IPS-20b (cell line): ENCODE measurements around the gene HDGF.
A peak's percentile ranks its signal among the peaks of the same experiment; 100 is the strongest.

Experiments used
- H3K27ac ChIP-seq: one replicate; pipeline ENCODE4 v1.5.1; 2013; ENCODE audit warnings: low read length
- H3K27me3 ChIP-seq: 2 replicates; pipeline ENCODE4 v1.6.1; 2013; ENCODE audit warnings: mild to moderate bottlenecking, low read length, inconsistent platforms; ENCODE audit not compliant: insufficient read depth
- H3K36me3 ChIP-seq: 2 replicates; pipeline ENCODE4 v1.6.1; 2013; ENCODE audit warnings: low read depth, mild to moderate bottlenecking, inconsistent platforms, low read length, moderate library complexity; ENCODE audit not compliant: insufficient read depth
- H3K4me1 ChIP-seq: 2 replicates; pipeline ENCODE4 v1.6.1; 2013; ENCODE audit warnings: mild to moderate bottlenecking, control low read depth, inconsistent platforms, low read length, moderate library complexity; ENCODE audit not compliant: insufficient read depth
- H3K4me3 ChIP-seq: 2 replicates; pipeline ENCODE4 v1.5.1; 2013; ENCODE audit warnings: mild to moderate bottlenecking, low read length, inconsistent platforms
- H3K9ac ChIP-seq: 2 replicates; pipeline ENCODE4 v1.6.1; 2013; ENCODE audit warnings: low read depth, mild to moderate bottlenecking, inconsistent platforms, low read length, moderate library complexity
- H3K9me3 ChIP-seq: 2 replicates; pipeline ENCODE4 v1.6.1; 2013; ENCODE audit warnings: mild to moderate bottlenecking, low read depth, low read length, inconsistent platforms; ENCODE audit not compliant: insufficient read depth

The HDGF gene

GRCh38 chr1:156727926-156728598 is 23.4 kb downstream of the HDGF start, which contains the start of gene METTL25B:
Gene METTL25B (plus strand): TSS chr1:156728469. CDS start chr1:156729105, 636 bp downstream.
- Histone ChIP-seq H3K27me3 (no peaks in the 10 kb centered on the region), H3K4me3 (peak within 1 kb of the TSS; percentile 99), H3K9ac (peak within 1 kb of the TSS; percentile 97), H3K9me3 (no peaks in the 10 kb centered on the region), H3K27ac (peak within 1 kb of the TSS; percentile 86), H3K36me3 (peaks cover 47% of the 10 kb centered on the region), H3K4me1 (peaks cover 23% of the 10 kb centered on the region)

DNA sequence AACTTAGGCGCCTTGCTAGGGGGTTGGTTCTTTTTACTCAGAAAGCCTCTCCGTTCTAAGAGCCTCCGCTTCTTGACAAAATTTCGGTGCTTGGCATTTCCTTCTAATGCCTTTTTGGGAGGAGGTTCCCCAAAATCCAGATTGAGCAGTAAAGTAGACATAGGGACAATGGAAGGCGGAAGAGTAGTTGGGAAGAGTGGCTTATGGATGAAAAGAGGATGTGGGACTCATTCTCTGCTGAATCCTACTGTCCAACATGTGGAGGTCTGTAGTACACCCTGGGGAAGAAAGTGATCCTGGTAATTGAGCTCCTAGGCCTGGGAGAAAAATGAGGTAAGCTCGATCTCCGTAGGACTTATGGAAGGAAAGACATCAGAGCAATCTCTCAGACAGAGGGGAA is 24.0 kb downstream of the HDGF start:
- Histone ChIP-seq H3K27me3 (no peaks in the 10 kb centered on the region), H3K9me3 (no peaks in the 10 kb centered on the region), H3K4me1 (peaks cover 23% of the 10 kb centered on the region), H3K36me3 (peaks cover 47% of the 10 kb centered on the region), H3K9ac (peak overlapping the region; percentile 97), H3K4me3 (peak overlapping the region; percentile 99), H3K27ac (no peak overlapping the region)

- Histone ChIP-seq H3K27me3 (no peaks in the 10 kb centered on the region), H3K4me3 (peak overlapping the region; percentile 99), H3K4me1 (peaks cover 23% of the 10 kb centered on the region), H3K36me3 (peaks cover 47% of the 10 kb centered on the region), H3K9me3 (no peaks in the 10 kb centered on the region), H3K27ac (no peak overlapping the region), H3K9ac (peak overlapping the region; percentile 97; the same call in 1 of the 2 replicates)
Observed at GRCh38 chr1:156726549-156727226, 24.8 kb downstream of the HDGF start.

DNA sequence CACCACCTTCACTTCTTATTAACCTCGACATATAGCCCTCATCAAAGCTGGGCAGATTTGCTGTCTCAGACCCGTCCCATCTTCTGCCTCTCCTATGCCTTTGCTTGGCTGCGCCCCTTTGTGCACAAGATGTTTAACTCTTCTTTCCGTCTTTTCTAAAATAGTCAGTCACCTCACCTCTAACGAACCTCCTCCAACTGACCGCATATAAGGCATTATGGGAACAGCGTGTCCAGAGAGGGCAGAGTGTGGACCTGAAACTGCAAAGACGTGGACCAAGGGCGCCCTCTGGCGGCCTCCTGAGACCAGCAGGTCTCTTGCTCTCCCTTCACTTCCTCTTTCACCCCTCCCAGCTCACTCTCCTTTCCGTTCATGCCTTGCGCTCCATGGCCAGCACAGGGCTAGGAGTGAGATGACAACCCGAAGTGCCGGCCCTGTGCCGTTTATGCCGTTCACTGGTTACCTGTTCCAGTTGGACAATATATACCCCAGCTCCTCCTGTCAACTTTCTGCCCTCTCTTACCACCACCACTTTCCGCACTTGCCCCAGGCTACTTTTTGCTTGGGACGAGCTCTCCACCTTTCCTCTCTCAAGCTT is 25.7 kb downstream of the HDGF start:
- Histone ChIP-seq H3K4me1 (peaks cover 23% of the 10 kb centered on the region), H3K9me3 (no peaks in the 10 kb centered on the region), H3K27ac (no peak overlapping the region), H3K27me3 (no peaks in the 10 kb centered on the region), H3K36me3 (peaks cover 56% of the 10 kb centered on the region), H3K4me3 (peak overlapping the region; percentile 99), H3K9ac (no peak overlapping the region)

- H3K27ac ChIP-seq = no peak overlapping the region
- H3K9ac ChIP-seq = no peak overlapping the region
- H3K4me3 ChIP-seq = no peak overlapping the region
- H3K4me1 ChIP-seq = peaks cover 11% of the 10 kb centered on the region; the same call in 1 of the 2 replicates
- H3K9me3 ChIP-seq = no peaks in the 10 kb centered on the region
- no peaks in the 10 kb centered on the region for H3K27me3 ChIP-seq
- H3K36me3 ChIP-seq = peaks cover 53% of the 10 kb centered on the region
Observed at GRCh38 chr1:156721535-156721934, 29.9 kb downstream of the HDGF start.

GRCh38 chr1:156721131-156721530 is 30.3 kb downstream of the HDGF start:
- Histone ChIP-seq H3K9ac (no peak overlapping the region), H3K27ac (no peak overlapping the region), H3K27me3 (no peaks in the 10 kb centered on the region), H3K36me3 (peaks cover 49% of the 10 kb centered on the region), H3K4me1 (peaks cover 8% of the 10 kb centered on the region; the same call in 1 of the 2 replicates), H3K9me3 (no peaks in the 10 kb centered on the region), H3K4me3 (no peak overlapping the region)

GRCh38 chr1:156717351-156717750 is 34.1 kb downstream of the HDGF start:
- H3K4me3 ChIP-seq = no peak overlapping the region
- H3K27me3 ChIP-seq = no peaks in the 10 kb centered on the region
- H3K27ac ChIP-seq = no peak overlapping the region
- peaks cover 17% of the 10 kb centered on the region for H3K36me3 ChIP-seq
- H3K4me1 ChIP-seq = no peaks in the 10 kb centered on the region
- H3K9ac ChIP-seq = no peak overlapping the region
- no peaks in the 10 kb centered on the region for H3K9me3 ChIP-seq

DNA sequence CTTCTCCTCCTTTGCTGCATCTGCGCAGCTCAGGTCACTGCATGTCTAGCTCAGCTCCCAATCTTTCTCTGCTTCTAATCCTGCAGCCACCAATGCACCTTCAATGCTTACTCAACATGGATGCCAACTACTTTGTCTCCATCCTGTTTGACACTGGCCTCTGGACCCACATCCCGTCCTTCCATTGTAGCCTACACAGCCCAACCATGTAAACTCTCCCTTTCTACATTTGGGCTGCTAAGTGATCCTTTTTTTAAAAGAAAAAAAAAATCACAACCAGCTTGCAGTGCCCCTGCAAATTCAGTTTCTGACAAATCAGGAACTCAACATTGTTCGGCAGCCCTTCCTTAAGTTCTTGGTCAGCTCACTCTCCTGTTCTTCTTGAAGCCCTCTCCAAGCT is 36.6 kb downstream of the HDGF start:
- Histone ChIP-seq H3K36me3 (no peaks in the 10 kb centered on the region), H3K9ac (no peak overlapping the region), H3K9me3 (no peaks in the 10 kb centered on the region), H3K27me3 (peaks cover 4% of the 10 kb centered on the region; the same call in 1 of the 2 replicates), H3K27ac (no peak overlapping the region), H3K4me3 (no peak overlapping the region), H3K4me1 (peaks cover 16% of the 10 kb centered on the region)

GRCh38 chr1:156712626-156713025 is 38.8 kb downstream of the HDGF start:
- H3K27ac ChIP-seq = no peak overlapping the region
- H3K9ac ChIP-seq = no peak overlapping the region
- peaks cover 4% of the 10 kb centered on the region; the same call in 1 of the 2 replicates for H3K27me3 ChIP-seq
- H3K9me3 ChIP-seq = no peaks in the 10 kb centered on the region
- no peaks in the 10 kb centered on the region for H3K36me3 ChIP-seq
- H3K4me3 ChIP-seq = no peak overlapping the region
- H3K4me1 ChIP-seq = peaks cover 37% of the 10 kb centered on the region

DNA sequence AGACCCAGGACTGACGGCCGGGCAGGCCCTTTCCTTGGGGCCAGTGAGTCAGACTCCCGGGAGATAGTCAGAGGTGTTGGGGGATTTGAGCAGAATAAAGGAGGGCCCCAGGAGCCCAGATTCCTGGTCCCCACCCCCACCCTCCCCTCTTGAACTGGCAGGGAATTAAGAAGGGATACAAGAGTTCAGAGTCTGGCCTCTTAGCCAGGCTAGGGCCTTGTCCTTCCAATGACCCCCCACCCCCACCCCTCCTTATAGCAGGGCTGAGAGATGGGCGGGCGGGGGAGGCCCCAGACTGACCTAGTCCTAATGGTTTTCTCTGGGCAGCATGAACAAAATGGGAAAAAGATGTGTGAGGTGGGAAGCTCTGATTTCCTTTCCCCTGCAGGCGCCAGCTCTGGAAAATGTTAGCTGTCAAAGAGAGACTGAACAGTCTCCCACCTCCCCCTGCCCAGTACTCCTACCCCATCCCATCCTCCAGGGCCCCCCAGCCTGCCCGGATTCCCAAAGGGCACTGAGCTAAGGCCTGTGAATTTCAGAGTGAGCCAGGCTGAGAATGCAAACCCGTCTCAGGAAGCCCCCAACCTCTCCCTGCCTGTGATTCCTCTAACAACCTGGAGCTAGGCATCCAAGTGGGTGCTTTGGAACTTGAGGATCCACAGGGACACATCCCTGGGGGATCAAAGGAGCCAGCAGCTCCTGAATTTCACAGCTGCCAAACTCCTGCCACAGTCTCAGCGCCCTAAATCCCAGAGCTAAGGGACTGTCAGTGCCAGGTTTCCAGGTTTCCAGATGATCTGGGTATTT is 40.3 kb downstream of the HDGF start:
- H3K9ac ChIP-seq = peak overlapping the region; percentile 47; the same call in 1 of the 2 replicates
- H3K4me1 ChIP-seq = peaks cover 44% of the 10 kb centered on the region
- H3K36me3 ChIP-seq = no peaks in the 10 kb centered on the region
- H3K9me3 ChIP-seq = no peaks in the 10 kb centered on the region
- H3K27me3 ChIP-seq = peaks cover 4% of the 10 kb centered on the region; the same call in 1 of the 2 replicates
- H3K4me3 ChIP-seq = no peak overlapping the region
- H3K27ac ChIP-seq = no peak overlapping the region

DNA sequence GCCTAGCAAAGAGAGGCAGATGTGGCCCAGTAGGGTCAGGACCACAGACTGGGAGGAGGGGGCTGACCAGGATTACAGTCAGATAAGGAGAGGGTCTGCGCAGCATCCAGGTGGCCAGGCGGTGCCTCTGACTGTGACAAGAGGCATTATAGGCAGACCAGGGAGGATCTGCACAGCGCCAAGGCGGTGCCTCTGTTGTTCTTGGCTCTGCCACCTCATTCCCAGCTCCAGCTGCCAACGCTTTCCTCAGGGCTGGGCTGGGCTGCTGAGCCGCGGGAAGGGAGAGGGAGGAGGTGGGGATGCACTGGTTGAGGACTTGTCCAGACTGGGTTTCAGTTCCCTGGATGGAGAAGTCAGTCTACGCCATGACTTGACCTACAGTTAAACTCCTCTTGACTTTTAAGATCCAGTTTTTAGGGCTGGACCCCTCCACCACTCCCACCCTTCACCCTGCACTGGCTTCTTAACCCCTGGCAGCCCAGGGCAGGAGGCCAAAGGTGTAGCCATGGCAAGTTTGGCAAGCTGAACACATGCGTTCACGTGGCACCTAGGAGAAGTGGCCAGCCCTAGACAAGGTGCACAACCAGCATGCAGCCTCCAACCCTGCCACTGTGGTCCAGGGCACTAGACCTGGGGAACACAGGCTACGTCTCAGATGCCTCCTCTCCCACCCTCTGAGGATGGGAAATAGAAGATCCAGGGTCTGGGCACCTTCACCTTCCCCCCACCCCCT is 41.6 kb downstream of the HDGF start:
- Histone ChIP-seq H3K4me3 (no peak overlapping the region), H3K36me3 (no peaks in the 10 kb centered on the region), H3K9ac (peak overlapping the region; percentile 40; the same call in 1 of the 2 replicates), H3K9me3 (no peaks in the 10 kb centered on the region), H3K4me1 (peaks cover 44% of the 10 kb centered on the region), H3K27ac (no peak overlapping the region), H3K27me3 (peaks cover 11% of the 10 kb centered on the region; the same call in 1 of the 2 replicates)
